ENCODE data around the gene RAB11FIP3.
"Not testable (repeated sequence)": the region's sequence is repeated elsewhere in the genome, so short reads cannot be mapped to it uniquely, and the experiment has no call there.

Gene RAB11FIP3

DNA sequence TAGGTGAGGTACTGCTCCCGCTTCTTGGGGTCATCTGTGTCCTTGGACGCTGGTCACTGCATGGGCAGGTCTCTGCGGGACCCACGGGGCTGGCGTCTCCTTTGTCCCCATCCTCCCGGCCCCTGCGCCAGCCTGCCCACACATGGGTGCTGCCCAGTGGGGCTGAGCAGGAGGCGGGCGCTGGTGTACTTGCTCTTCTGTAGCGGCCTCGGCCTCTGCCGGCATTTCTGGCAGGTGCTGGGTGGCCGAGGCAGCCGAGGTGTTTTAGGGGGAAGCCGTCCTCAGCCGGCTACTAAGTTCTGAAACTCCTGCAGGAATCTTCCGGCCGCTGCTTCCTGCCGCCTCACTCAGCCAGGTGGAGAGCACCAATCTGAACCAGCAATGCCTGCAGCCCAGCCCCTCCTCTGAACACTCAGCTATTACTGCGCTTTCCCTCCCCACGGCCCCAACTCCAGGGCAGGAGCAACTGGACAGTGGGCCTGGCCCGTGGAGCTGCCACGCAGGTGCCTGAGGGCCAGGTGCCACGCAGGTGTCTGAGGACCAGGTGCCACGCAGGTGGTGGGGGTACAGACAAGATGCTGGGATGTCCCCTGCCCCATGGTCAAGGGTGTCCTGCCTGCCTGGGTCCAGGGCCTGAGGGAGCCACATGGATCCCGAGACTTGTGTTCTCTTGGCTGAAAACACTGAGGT, 13.7 kb upstream of the RAB11FIP3 start:
- H3K27ac ChIP-seq, result no peak overlapping the region
- no peak for DNase-seq (ENCODE audit: low read depth, low spot score)

GRCh38 chr16:414395-415169, 10.9 kb upstream of the RAB11FIP3 start:
- H3K27ac ChIP-seq, result no peak overlapping the region
- DNase-seq (ENCODE audit: low read depth, low spot score), result no peak

GRCh38 chr16:415170-415498, 10.3 kb upstream of the RAB11FIP3 start:
- DNase-seq (ENCODE audit: low read depth, low spot score); H3K27ac ChIP-seq: not testable (repeated sequence)

- not testable (repeated sequence) for H3K27ac ChIP-seq; DNase-seq (ENCODE audit: low read depth, low spot score)
These were observed 3.3 kb upstream of the RAB11FIP3 start for GRCh38 chr16:422179-422578.

GRCh38 chr16:424033-424622, 1.3 kb upstream of the RAB11FIP3 start:
- peak overlapping the region; percentile 80 for H3K27ac ChIP-seq
- DNase-seq (ENCODE audit: low read depth, low spot score), result peak; percentile 74

DNA sequence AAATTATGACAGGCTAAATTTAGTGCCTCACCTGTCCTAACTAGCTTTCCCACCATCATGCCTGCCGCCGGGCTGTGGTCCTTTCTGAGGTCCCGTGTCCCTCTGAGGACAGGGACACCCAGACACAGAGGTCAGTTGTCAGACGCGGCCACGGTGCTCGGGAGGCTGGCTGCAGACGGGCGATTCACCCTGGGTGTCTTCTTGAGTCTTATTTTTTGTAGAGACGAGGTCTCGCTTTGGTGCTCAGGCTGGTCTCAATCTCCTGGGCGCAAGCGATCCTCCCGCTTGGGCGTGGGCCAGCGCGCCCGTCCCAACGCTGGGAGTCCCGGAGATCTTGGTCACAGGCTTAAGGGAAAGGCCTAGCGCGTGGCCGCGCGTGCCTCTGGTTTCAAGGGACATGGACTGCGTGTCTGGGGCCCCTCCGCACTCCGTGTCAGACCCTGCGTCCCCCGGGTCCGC, 797 bp upstream of the RAB11FIP3 start:
- no peak for DNase-seq (ENCODE audit: low read depth, low spot score)
- peak overlapping the region; percentile 80 for H3K27ac ChIP-seq

DNA sequence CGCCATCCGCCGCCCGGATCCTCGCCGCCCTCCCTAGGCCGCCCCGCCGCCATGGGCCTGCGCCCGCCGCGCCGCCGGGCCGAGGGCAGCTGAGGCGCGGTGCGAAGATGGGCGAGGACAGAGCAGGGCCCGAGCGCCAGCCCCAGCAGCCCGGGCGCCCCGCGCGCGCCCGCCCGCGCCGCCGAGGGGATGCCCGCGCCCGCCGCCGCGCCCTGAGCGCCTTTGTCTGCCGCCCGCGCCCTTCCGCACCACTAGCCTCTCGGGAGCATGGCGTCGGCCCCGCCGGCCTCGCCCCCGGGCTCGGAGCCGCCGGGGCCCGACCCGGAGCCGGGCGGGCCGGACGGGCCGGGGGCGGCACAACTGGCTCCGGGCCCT, 278 bp downstream of the RAB11FIP3 start:
- DNase-seq (ENCODE audit: low read depth, low spot score), result no peak

GRCh38 chr16:426115-426905, 861 bp downstream of the RAB11FIP3 start:
- no peak for DNase-seq (ENCODE audit: low read depth, low spot score)

More for the DNA sequence above, 278 bp downstream of the RAB11FIP3 start:
- peak overlapping the region; percentile 80 for H3K27ac ChIP-seq

DNA sequence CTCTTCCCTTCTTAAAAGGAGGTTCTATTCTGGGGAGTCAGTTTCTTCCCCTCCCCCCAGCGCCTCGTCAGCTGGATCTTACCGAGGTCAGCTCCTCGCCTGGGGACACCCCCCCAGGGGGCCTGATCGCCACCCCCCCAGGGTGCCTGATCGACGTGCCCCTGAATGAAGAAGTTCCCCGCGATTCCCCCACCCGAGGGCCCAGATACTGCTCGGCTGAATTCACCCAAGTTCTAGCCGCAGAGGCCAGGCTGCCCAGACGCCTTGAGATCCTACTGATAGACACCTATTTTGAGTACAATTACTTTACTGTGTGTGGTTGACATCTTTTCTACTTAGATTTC, 1.4 kb downstream of the RAB11FIP3 start:
- H3K27ac ChIP-seq, result no peak overlapping the region
- no peak for DNase-seq (ENCODE audit: low read depth, low spot score)

More at GRCh38 chr16:426115-426905, 861 bp downstream of the RAB11FIP3 start:
- peak overlapping the region; percentile 80 for H3K27ac ChIP-seq

DNA sequence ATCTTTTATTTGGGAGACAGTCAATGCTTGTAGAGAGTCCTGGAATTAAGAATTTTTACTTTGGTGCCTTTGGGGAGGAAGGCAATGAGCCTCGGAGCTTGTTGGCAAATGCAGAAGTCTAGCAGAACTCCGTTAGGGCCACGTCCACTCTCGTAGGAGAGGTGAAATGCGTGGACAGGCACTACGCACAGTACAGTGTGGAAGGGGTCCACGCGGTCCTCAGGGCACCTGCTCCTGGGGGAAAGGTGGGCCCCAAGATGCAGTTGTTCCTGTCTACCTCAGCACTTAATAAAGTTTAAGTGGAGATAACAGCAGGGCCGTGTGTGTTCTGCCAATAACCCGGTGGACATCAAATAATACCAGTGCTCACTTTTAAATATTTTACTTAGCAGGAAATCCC, 1.8 kb downstream of the RAB11FIP3 start:
- DNase-seq (ENCODE audit: low read depth, low spot score), result no peak
- H3K27ac ChIP-seq, result no peak overlapping the region

DNA sequence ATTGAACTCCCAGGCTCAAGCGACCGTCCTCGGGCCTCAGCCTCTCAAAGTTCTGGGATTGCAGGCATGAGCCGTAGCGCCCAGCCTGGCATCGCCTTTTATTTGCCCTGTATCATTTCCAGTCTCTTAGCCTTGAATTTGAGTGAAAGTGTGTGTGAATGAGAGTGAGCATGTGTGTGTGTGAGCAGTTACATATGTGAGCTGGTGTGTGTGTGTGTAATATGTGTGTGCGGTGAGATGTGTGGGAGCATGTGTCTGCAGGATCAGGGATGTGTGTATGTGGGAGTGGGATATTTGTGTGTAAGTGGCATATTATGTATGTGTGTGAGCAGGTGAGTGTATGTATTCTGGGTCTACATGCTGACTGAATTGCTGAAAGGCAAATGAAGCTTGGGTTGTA, 5.5 kb downstream of the RAB11FIP3 start:
- DNase-seq (ENCODE audit: low read depth, low spot score), result no peak
- H3K27ac ChIP-seq, result no peak overlapping the region

GRCh38 chr16:440627-441026, 15.2 kb downstream of the RAB11FIP3 start:
- no peak overlapping the region for H3K27ac ChIP-seq
- no peak for DNase-seq (ENCODE audit: low read depth, low spot score)

- no peak for DNase-seq (ENCODE audit: low read depth, low spot score)
- H3K27ac ChIP-seq, result no peak overlapping the region
These were observed 16.0 kb downstream of the RAB11FIP3 start for GRCh38 chr16:441447-441846.

GRCh38 chr16:442976-443375, 17.5 kb downstream of the RAB11FIP3 start:
- no peak overlapping the region for H3K27ac ChIP-seq
- DNase-seq (ENCODE audit: low read depth, low spot score), result no peak

- H3K27ac ChIP-seq, result no peak overlapping the region
- DNase-seq (ENCODE audit: low read depth, low spot score), result no peak
These were observed 18.6 kb downstream of the RAB11FIP3 start for GRCh38 chr16:444027-444426.

DNA sequence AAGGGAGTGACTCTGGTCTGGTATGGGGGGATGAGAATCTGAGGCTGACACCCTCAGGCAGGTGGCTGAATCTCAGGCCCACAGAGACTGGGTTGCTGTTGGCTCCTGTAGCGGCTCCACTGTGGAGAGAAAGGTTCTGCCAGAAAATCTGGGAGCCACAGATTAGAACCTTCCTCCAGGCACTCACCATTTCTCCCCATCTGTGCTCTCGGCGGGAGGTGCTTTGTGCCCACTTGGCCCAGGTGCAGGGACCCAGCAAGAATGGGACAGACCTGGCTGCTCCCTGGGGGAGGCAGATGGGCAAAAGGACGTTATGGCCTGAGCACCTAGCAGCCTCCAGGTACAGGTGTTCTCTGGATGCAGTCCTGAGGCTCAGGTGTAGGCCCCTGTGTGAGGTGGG, 20.1 kb downstream of the RAB11FIP3 start:
- DNase-seq (ENCODE audit: low read depth, low spot score), result no peak
- H3K27ac ChIP-seq, result no peak overlapping the region

DNA sequence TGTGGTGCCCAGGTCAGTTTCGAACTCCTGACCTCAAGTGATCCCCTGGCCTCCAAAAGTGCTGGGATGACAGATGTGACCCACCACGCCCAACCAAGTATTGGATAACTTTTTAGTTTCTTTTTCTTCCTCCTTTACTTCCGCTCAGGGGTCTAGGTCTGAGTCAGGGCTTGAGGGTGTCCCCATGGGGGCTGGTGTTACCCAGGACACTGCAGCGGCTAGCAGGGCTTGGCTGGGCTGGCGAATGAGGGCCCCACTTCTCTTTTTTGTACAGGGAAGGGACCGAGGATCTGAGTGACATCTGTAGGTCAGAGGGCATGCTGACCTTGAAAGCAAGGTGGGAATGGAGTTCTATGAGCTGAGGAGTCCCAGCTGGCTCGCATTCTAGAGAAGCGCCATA, 24.9 kb downstream of the RAB11FIP3 start:
- no peak overlapping the region for H3K27ac ChIP-seq
- DNase-seq (ENCODE audit: low read depth, low spot score), result no peak

DNA sequence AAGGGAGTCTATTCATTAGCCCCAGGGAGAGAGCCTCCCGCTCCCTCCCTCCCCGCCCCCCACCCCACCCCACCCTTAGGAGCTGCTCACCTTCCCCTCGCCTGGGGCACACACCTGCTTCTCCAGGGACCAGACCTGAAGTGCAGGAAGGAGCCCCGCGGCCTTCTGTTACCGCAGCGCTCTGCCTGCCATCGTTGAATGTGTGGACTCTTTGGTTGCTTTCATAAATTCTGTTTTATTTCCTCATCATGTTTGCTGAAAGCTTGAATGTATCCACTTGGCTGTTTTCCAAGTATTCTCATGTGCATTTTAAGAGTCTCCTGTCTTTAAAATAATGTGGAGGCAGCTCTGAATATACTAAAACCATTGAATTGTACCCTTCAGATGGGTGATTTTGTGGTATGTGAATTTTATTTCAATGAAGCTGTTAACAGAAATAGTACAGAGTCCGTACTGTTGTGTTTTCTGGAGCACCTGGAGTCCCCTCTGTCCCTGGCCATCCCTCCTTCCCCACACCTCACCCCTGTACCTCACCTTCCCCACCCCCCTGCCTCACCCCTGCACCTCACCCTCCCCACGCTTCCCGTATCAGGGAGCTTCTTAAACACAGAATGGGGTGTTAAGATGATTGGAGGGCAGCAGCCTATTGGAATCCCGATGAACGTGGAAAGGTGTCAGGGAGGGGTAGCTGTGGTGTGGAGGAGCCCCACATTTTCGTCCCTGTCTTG, 25.5 kb downstream of the RAB11FIP3 start:
- DNase-seq (ENCODE audit: low read depth, low spot score), result no peak
- no peak overlapping the region for H3K27ac ChIP-seq

- no peak overlapping the region for H3K27ac ChIP-seq
- DNase-seq (ENCODE audit: low read depth, low spot score), result no peak
These were observed 29.0 kb downstream of the RAB11FIP3 start for GRCh38 chr16:454397-454940.

DNA sequence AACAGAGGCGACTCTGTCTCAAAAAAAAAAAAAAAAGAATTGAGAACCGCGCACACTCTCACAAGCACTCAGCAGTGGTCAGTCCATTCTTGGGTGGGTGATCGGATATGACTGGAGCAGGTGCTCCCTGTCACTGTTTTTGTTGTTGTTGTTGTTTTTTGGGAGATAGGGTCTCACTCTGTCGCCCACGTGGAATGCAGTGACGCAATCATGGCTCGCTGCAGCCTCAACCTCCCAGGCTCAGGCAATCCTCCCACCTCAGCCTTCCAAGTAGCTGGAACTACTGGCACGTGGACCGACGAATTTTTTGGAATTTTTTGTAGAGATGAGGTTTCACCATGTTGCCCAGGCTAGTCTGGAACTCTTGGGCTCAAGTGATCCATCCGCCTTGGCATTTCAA, 30.0 kb downstream of the RAB11FIP3 start:
- no peak for DNase-seq (ENCODE audit: low read depth, low spot score)
- no peak overlapping the region for H3K27ac ChIP-seq

Measured in epithelial cell of prostate (primary cell).